Memory B cell (primary cell): ENCODE results near the gene IDE.
"Not testable (repeated sequence)": the region's sequence is repeated elsewhere in the genome, so short reads cannot be mapped to it uniquely, and the experiment has no call there.

Source experiments
- ATAC-seq: fragments of 150-1000 bp; cut with Tn5 transposase; 2 replicates; pipeline ENCODE4 v1.10.0; 2021; ENCODE audit warnings: low read depth, mild to moderate bottlenecking, moderate library complexity
- DNase-seq, 2 donors: peaks; one replicate each; pipeline ENCODE4 v3.0.0; 2022; ENCODE audit warnings: low spot score in 2 of 2
- H3K27ac Mint-ChIP-seq: one replicate; pipeline ENCODE4 v1.8.0; 2022; ENCODE audit warnings: mild to moderate bottlenecking, moderate library complexity, mixed read lengths
- H3K27me3 Mint-ChIP-seq: one replicate; pipeline ENCODE4 v1.8.0; 2022; ENCODE audit warnings: mixed read lengths
- H3K36me3 Mint-ChIP-seq: one replicate; pipeline ENCODE4 v1.8.0; 2022; ENCODE audit warnings: mild to moderate bottlenecking, mixed read lengths
- H3K4me1 Mint-ChIP-seq: one replicate; pipeline ENCODE4 v1.8.0; 2022; ENCODE audit warnings: mixed read lengths
- H3K4me3 Mint-ChIP-seq: one replicate; pipeline ENCODE4 v1.8.0; 2022; ENCODE audit warnings: mild to moderate bottlenecking, moderate library complexity, mixed read lengths
- H3K9me3 Mint-ChIP-seq: one replicate; pipeline ENCODE4 v1.8.0; 2022; ENCODE audit warnings: mixed read lengths

Gene IDE

DNA sequence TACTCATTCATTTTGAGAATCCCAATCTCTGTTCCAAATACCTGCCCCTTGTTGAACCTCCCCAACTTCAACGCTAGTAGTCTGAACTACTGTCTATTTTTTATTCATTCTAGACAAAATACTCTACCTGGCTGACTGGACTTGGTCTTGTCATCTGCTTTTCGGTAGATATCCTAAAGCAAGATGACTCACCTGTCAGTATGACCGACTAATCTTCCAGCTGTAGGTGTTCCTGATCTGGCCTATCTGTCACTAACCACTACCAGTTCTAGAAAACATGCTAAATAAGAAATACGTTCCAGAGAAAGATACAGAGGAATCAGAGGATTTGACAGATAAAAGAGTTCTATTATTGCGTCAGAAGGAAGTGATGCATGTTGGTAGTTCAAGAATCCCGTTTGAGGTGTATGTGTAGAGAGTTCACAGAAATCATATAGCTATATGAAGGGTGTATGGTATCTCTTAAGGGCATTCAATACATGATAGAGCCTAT, 81.1 kb downstream of the IDE start:
- no peaks in the 10 kb centered on the region for H3K4me1 Mint-ChIP-seq
- ATAC-seq (no peak), DNase-seq (no peak)
- no peaks in the 10 kb centered on the region for H3K9me3 Mint-ChIP-seq
- no peaks in the 10 kb centered on the region for H3K27me3 Mint-ChIP-seq
- peaks cover 28% of the 10 kb centered on the region for H3K36me3 Mint-ChIP-seq
- H3K27ac Mint-ChIP-seq: no peak overlapping the region
- H3K4me3 Mint-ChIP-seq: no peak overlapping the region

DNA sequence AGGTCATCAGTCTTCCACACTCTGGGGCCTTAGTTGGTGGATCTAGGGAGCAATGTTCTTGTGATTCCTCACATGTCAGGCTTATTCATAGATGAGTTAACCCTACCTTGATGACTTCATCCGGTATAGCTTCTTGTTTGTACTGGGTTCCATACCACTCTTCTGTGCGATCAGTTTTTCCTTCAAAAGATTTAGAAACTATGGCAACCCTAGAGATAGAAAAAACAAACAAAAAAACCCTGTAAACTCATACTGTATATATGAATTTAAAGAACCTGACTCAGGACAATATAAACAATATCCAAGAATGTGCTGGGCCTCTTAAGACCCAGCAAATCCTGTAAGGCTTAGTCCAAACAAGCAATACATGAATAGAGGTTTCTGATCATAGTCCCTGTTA, 83.5 kb downstream of the IDE start:
- H3K36me3 Mint-ChIP-seq: peaks cover 31% of the 10 kb centered on the region
- no peaks in the 10 kb centered on the region for H3K27me3 Mint-ChIP-seq
- DNase-seq: no peak
- no peak for ATAC-seq
- no peaks in the 10 kb centered on the region for H3K9me3 Mint-ChIP-seq
- no peak overlapping the region for H3K27ac Mint-ChIP-seq
- no peaks in the 10 kb centered on the region for H3K4me1 Mint-ChIP-seq
- no peak overlapping the region for H3K4me3 Mint-ChIP-seq

DNA sequence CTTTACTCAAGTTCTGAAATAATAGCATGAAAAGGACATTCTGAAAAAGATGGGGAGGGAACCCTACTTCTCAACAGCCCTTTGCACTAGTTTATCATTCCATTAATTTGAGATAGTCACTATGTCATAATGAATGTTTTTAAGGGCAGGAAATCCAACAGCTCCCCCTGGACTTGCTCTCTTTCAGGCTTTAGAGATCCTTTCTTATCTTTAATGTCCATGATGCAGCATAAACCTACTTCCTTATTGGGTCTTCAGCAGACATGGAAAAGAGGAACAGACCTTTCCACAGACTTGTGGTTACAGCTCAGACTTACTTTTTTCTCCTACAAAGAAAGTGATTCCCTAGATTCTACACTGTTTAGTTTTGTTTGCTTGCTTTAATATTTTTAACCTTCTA, 87.3 kb downstream of the IDE start:
- Mint-ChIP-seq H3K27me3 (no peaks in the 10 kb centered on the region), H3K36me3 (peaks cover 40% of the 10 kb centered on the region), H3K4me1 (no peaks in the 10 kb centered on the region), H3K4me3 (no peak overlapping the region), H3K9me3 (no peaks in the 10 kb centered on the region), H3K27ac (no peak overlapping the region)
- ATAC-seq: no peak
- DNase-seq: no peak

DNA sequence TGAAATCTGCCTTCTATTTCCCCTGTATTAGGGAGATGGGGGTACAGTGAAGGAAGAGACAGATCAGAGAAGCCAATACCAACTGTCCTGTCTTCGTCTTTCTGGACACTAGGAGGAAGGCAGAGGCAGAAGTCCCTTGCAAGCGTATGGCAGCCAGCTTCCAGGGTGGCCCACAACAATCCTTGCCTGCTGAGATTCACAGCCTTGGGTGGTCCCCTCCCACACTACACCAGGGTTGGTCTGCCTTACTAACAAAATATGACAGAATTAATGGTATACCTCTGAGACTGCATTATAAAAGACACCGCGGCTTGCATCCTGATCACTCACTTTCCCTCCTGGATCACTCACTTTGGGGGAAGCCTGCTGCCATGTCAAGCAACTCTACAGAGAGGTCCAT, 90.4 kb downstream of the IDE start:
- Mint-ChIP-seq H3K27ac (no peak overlapping the region), H3K4me1 (no peaks in the 10 kb centered on the region), H3K9me3 (no peaks in the 10 kb centered on the region), H3K27me3 (no peaks in the 10 kb centered on the region), H3K36me3 (peaks cover 42% of the 10 kb centered on the region), H3K4me3 (no peak overlapping the region)
- DNase-seq (no peak), ATAC-seq (no peak)

DNA sequence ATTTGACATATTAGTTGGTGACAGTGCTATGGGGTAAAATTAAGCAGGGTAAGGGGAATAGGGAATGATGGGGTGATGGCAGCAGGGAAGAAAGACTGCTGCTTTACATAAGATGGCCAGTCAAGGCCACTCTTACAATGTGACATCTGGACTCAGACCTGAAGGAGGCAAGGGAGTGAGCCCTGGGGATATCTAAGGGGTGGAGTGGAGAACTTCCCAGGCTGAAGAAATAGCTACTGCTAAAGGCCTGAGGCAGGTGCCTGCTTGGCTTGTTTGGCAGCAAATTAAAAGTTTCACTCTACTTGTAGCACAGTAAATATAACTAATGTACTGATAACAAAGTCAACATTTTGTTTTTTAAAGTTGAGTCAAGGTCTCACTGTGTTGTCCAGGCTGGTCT, 93.5 kb downstream of the IDE start:
- H3K27ac Mint-ChIP-seq: no peak overlapping the region
- no peak for DNase-seq
- no peaks in the 10 kb centered on the region for H3K9me3 Mint-ChIP-seq
- H3K4me3 Mint-ChIP-seq: no peak overlapping the region
- peaks cover 33% of the 10 kb centered on the region for H3K36me3 Mint-ChIP-seq
- H3K27me3 Mint-ChIP-seq: no peaks in the 10 kb centered on the region
- H3K4me1 Mint-ChIP-seq: no peaks in the 10 kb centered on the region
- no peak for ATAC-seq

DNA sequence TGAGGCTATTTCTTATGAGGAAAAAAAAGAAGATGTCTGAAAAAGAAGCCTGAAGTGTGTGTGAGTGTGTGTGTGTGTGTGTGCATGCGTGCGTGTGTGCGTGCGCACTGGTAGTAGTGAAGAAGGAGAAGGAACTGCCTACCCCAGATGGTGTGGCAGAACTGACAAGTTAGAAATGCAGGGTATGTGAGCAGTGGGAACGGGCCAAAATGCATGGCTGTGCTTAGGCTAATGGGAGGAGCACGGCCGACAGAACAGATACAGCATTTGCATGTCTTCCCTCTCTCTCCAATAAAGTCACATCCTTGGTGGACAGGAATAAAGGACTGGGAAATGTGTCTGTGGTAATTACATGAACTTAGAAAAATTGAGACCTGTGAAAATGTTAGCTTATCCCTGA, 94.3 kb downstream of the IDE start:
- DNase-seq: no peak
- H3K9me3 Mint-ChIP-seq: no peaks in the 10 kb centered on the region
- no peaks in the 10 kb centered on the region for H3K4me1 Mint-ChIP-seq
- no peak overlapping the region for H3K4me3 Mint-ChIP-seq
- H3K36me3 Mint-ChIP-seq: peaks cover 29% of the 10 kb centered on the region
- ATAC-seq: no peak
- H3K27me3 Mint-ChIP-seq: no peaks in the 10 kb centered on the region
- no peak overlapping the region for H3K27ac Mint-ChIP-seq

DNA sequence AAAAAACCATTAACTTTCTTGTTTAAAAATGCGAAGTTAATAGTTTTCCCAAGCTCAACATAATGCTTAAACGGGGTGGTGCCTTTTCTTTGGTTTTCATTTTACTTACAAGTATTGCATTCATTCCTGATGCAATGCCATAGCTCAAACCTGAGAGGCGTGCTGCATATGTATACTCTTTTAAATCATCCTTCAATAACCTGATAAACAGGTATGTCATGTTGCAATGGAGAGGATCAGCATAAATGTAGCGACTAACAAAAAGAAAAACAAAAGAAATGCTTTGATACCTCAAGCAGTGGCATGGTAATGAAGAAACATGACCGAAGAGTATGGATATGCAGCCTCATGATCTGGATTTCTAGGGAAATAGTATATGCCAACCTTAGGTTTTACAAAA, 95.4 kb downstream of the IDE start:
- ATAC-seq (no peak), DNase-seq (no peak)
- H3K27ac Mint-ChIP-seq: no peak overlapping the region
- H3K27me3 Mint-ChIP-seq: no peaks in the 10 kb centered on the region
- no peaks in the 10 kb centered on the region for H3K4me1 Mint-ChIP-seq
- peaks cover 24% of the 10 kb centered on the region for H3K36me3 Mint-ChIP-seq
- H3K9me3 Mint-ChIP-seq: no peaks in the 10 kb centered on the region
- H3K4me3 Mint-ChIP-seq: no peak overlapping the region

DNA sequence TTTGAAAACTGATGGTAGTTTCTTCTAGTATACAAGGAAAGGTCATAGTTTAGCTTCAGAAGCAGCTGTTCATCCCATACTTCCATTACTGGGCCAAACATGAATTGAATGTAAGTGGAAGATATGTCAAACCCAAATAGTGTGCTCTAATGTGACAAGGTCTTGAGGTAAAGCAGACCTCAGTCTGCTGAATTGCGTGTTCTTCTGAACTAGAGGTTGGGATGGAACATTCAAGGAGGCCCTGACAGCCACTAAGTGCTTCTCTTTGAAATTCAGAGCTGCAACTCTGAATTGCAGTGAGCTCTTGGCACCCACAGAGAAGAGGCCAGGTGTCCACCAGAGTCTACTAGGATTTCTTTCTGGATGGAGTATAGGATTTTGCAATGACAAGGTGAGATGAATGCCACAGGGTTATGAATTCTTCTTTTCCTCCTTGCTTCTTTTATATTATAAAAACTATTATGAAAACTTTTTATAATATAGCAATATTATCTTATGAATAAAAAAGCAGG, 98.5 kb downstream of the IDE start:
- H3K27ac Mint-ChIP-seq: no peak overlapping the region
- H3K36me3 Mint-ChIP-seq: peaks cover 13% of the 10 kb centered on the region

DNA sequence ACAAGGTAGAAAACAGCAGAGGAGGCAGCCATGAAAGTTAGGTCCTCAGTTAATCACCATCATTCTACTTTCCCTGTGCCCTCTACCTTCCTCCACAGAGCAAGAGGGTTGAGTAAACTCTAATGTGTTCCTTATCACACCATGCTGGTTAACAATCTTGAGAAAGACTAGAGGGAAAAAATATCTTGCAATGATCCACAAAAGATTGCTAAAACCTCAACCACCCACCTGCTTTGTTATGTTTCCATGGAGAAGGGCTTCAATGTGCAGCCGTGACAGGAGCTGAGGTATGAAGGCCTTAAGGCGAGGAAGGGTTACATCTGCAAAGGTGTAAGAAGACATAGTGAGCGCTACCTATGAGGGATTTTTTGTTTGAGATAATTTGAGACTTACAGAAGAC, 103.9 kb downstream of the IDE start:
- Mint-ChIP-seq H3K4me1 (no peaks in the 10 kb centered on the region), H3K36me3 (peaks cover 31% of the 10 kb centered on the region), H3K27ac (no peak overlapping the region), H3K4me3 (no peak overlapping the region), H3K27me3 (no peaks in the 10 kb centered on the region), H3K9me3 (no peaks in the 10 kb centered on the region)
- ATAC-seq: no peak
- DNase-seq: no peak

More for the DNA sequence above, 98.5 kb downstream of the IDE start:
- Mint-ChIP-seq H3K27me3 (no peaks in the 10 kb centered on the region), H3K9me3 (no peaks in the 10 kb centered on the region), H3K4me3 (no peak overlapping the region), H3K4me1 (no peaks in the 10 kb centered on the region)
- ATAC-seq (no peak), DNase-seq (no peak)

DNA sequence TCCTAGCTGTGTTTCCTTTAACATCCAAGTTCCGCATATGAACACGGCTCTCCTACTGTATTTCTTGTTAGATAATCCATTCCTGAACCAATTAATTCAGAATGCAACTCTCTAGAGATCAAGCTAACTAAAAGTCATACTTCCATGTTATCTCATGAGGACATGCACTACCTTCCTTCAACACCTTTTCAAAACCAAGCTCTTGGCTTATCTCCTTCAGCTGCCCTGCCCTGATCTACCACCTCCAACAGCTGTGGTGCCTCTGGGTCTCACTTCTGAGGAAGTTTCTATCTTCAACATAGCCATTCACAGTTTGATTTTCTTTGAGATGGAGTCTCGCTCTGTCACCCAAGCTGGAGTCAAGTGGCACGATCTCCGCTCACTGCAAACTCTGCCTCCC, 109.5 kb downstream of the IDE start:
- H3K4me1 Mint-ChIP-seq: no peaks in the 10 kb centered on the region
- H3K4me3 Mint-ChIP-seq: no peak overlapping the region
- H3K27ac Mint-ChIP-seq: no peak overlapping the region
- no peaks in the 10 kb centered on the region for H3K27me3 Mint-ChIP-seq
- no peaks in the 10 kb centered on the region for H3K9me3 Mint-ChIP-seq
- H3K36me3 Mint-ChIP-seq: peaks cover 41% of the 10 kb centered on the region
- ATAC-seq (no peak), DNase-seq (no peak)

DNA sequence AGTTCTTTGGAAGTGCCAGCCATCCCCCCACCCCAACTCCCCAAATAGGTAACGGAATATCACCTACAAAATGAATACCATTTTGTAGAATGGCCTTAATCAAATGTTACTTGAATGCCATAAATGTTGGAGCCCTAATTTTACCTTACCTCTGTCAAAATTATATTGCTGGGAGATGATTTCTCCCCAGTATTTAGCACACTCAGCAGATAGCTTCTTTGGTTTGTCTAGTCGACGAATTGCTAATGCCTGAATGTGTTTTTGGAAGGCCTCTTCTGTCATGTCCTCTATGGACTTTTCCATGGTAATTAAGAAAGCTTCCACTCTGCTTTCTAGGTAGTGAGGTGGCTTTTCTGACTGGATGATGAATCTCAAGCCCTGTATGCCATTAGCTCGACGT, 110.3 kb downstream of the IDE start:
- Mint-ChIP-seq H3K27ac (no peak overlapping the region), H3K9me3 (no peaks in the 10 kb centered on the region), H3K4me1 (no peaks in the 10 kb centered on the region), H3K4me3 (no peak overlapping the region), H3K36me3 (peaks cover 38% of the 10 kb centered on the region), H3K27me3 (no peaks in the 10 kb centered on the region)
- ATAC-seq (no peak), DNase-seq (no peak)

DNA sequence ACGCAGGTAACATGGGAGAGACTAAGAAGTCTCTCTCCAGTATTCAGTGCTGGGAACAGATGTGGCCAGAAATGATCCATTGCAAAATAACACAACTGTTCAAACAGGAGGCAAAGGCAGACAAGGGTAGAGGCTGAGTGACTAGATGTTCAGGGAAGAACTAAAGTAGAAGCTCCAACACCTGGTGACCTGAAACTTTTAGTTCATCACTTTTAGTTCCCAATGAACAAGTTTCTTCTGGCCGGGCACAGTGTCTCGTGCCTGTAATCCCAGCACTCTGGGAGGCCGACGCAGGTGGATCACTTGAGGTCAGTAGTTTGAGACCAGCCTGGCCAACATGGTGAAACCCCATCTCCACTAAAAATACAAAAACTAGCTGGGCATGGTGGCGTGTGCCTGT, 118.9 kb downstream of the IDE start:
- not testable (repeated sequence) for DNase-seq, H3K4me1 Mint-ChIP-seq, ATAC-seq, H3K27ac Mint-ChIP-seq, H3K4me3 Mint-ChIP-seq, H3K9me3 Mint-ChIP-seq, H3K27me3 Mint-ChIP-seq
- peaks cover 19% of the 10 kb centered on the region for H3K36me3 Mint-ChIP-seq

DNA sequence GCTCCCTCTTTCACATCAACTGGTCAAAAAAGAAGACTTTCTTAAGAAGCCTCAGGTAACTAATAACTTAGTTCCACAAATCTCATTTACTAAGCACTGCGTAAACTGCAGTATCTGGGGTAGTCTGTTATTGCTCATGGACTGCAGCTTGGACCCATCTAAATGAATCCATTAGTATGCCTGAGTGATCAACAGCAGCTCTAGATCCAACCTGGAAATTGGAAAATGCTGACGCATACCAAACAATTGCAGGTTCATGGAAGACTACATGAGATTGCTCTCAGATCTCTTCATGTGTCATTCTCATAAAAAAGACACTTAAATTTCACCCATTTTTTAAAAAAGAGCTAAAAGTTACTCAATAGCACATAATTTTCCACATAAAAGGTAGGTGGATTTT, 121.6 kb downstream of the IDE start:
- H3K4me1 Mint-ChIP-seq: no peaks in the 10 kb centered on the region
- DNase-seq: no peak
- peaks cover 21% of the 10 kb centered on the region for H3K36me3 Mint-ChIP-seq
- ATAC-seq: no peak
- no peak overlapping the region for H3K4me3 Mint-ChIP-seq
- no peak overlapping the region for H3K27ac Mint-ChIP-seq
- H3K9me3 Mint-ChIP-seq: no peaks in the 10 kb centered on the region
- no peaks in the 10 kb centered on the region for H3K27me3 Mint-ChIP-seq

DNA sequence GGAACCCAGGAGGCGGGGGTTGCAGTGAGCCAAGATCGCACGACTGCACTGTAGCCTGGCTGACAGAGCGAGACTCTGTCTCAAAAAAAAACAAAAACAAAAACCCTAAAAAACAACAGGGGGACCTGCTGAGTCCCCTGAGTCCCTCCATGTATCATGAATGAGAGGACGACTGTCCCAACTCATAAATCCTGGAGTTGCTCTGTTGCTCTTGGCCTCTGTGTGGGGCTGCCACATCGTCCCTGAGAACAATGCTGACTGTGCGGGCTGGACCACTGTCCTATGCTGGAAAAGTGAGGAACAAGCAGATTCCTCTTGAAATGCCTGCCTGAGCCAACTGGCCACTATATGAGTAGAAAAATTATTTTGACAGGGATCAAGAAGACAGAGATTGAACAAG, 122.5 kb downstream of the IDE start:
- Mint-ChIP-seq H3K4me1 (no peaks in the 10 kb centered on the region), H3K9me3 (no peaks in the 10 kb centered on the region), H3K4me3 (no peak overlapping the region), H3K27me3 (no peaks in the 10 kb centered on the region), H3K27ac (no peak overlapping the region), H3K36me3 (peaks cover 21% of the 10 kb centered on the region)
- no peak for ATAC-seq
- no peak for DNase-seq

DNA sequence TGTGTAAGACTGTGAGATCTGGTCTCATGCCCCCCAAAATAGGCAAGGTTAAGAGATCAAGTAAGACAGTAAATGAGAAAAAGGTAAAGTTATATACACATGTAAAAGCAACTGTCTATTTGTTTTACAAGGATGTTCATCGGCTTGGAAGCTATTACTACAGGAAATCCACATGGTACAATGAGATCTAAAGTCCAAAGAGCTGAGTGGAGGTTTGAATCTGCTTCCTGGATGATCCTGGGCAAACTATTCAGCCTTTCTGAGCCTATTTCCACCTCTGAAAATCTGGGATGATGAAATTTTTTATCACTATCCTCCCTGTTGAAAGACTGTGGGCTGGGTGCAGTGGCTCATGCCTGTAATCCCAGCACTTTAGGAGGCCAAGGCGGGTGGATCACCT, 123.0 kb downstream of the IDE start:
- no peak overlapping the region for H3K27ac Mint-ChIP-seq
- no peaks in the 10 kb centered on the region for H3K9me3 Mint-ChIP-seq
- H3K36me3 Mint-ChIP-seq: peaks cover 18% of the 10 kb centered on the region

More for the DNA sequence above, 123.0 kb downstream of the IDE start:
- no peak for ATAC-seq
- Mint-ChIP-seq H3K4me3 (no peak overlapping the region), H3K4me1 (no peaks in the 10 kb centered on the region), H3K27me3 (no peaks in the 10 kb centered on the region)
- no peak for DNase-seq
